GM12878 (cell line): Measurements from ENCODE around the gene RGCC. TPM values are rescaled to one million over a fixed set of nuclear protein-coding genes. Genes with fewer than 3 reads are reported as not detected.

Source experiments
- ATAC-seq: fragments of 200-7000 bp; cut with Tn5 transposase; 3 replicates; pipeline ENCODE4 v1.9.1; 2020; ENCODE audit warnings: mild to moderate bottlenecking, moderate library complexity
- BruUV-seq: library from RNA; stranded (reverse); fragments of 400-500 nt; replicated peaks from 2 replicates; lab custom pipeline; 2021; lab: Mats Ljungman, UMichigan
- CTCF ChIA-PET: fragments of 300-600 bp; sonication (Branson Sonifier 250); formaldehyde crosslinking; extraction: SDS; loops from one replicate; lab custom pipeline; 2021; ENCODE audit warnings: inconsistent platforms; lab: Yijun Ruan, JAX
- POLR2A ChIA-PET: fragments of 350-600 bp; formaldehyde crosslinking; extraction: SDS; loops from one replicate; lab custom pipeline; 2021; ENCODE audit warnings: inconsistent platforms; lab: Charles Lee
- RAD21 ChIA-PET: fragments of 300-600 bp; sonication (Branson Sonifier 250); formaldehyde crosslinking; loops from one replicate; lab custom pipeline; 2023; ENCODE audit warnings: antibody characterized with exemption; ENCODE audit not compliant: unreplicated experiment; lab: Charles Lee
- SMC1A ChIA-PET: fragments of 300-600 bp; sonication (Branson Sonifier 250); formaldehyde crosslinking; loops from one replicate; lab custom pipeline; 2023; ENCODE audit not compliant: unreplicated experiment, uncharacterized antibody; lab: Charles Lee
- DNase-seq: peaks from one replicate; pipeline ENCODE4 v3.0.0-alpha.2; 2011; ENCODE audit warnings: low read depth, low spot score
- FAIRE-seq: peaks from 3 replicates; lab custom pipeline; 2011; peaks lifted over from hg19 to GRCh38; lab: Jason Lieb, UNC
- H2AFZ ChIP-seq: 2 replicates; pipeline ENCODE4 v1.6.0; 2011; ENCODE audit warnings: low read depth, low read length, control low read depth; ENCODE audit not compliant: control insufficient read depth
- H3K27ac ChIP-seq: 2 replicates; pipeline ENCODE4 v1.5.1; 2011; ENCODE audit warnings: control low read depth; ENCODE audit not compliant: control insufficient read depth, insufficient read depth
- H3K27me3 ChIP-seq, 2 experiments: replicated peaks in 1 of 2; 2 replicates each; pipeline versions ENCODE4 v1.6.0 to v1.6.1; 2011; ENCODE audit warnings: low read length in 1 of 2; ENCODE audit not compliant: control insufficient read depth in 2 of 2, insufficient read depth in 2 of 2
- H3K36me3 ChIP-seq, 2 experiments: 2 replicates each; pipeline ENCODE4 v1.5.1; 2011; ENCODE audit warnings: low read length in 1 of 2; ENCODE audit not compliant: control insufficient read depth in 2 of 2, insufficient read depth in 2 of 2
- H3K4me1 ChIP-seq: 2 replicates; pipeline ENCODE4 v1.6.1; 2011; ENCODE audit warnings: mild to moderate bottlenecking, low read length, moderate library complexity, mixed read lengths; ENCODE audit not compliant: control insufficient read depth, insufficient read depth
- H3K4me2 ChIP-seq: 2 replicates; pipeline ENCODE4 v1.6.0; 2011; ENCODE audit warnings: control low read depth; ENCODE audit not compliant: control insufficient read depth, insufficient read depth
- H3K4me3 ChIP-seq: fragments of 200-600 bp; sonication (generic); 2 replicates; pipeline ENCODE4 v1.5.1; 2016
- H3K79me2 ChIP-seq: 2 replicates; pipeline ENCODE4 v1.6.0; 2011; ENCODE audit warnings: low read length; ENCODE audit not compliant: control insufficient read depth, insufficient read depth
- H3K9ac ChIP-seq: 2 replicates; pipeline ENCODE4 v1.8.0; 2011; ENCODE audit warnings: low read length, control low read depth, mixed read lengths; ENCODE audit not compliant: control insufficient read depth, insufficient read depth
- H3K9me3 ChIP-seq: replicated peaks from 3 replicates; pipeline ENCODE4 v1.5.1; 2011; ENCODE audit warnings: mild to moderate bottlenecking, low read length; ENCODE audit not compliant: control insufficient read depth, insufficient read depth
- H4K20me1 ChIP-seq: 2 replicates; pipeline ENCODE4 v1.6.0; 2011; ENCODE audit not compliant: control insufficient read depth, insufficient read depth
- CBX5 ChIP-seq: sonication (generic); IDR thresholded peaks from 2 replicates; pipeline ENCODE4 v1.6.1; 2016; ENCODE audit warnings: low read depth, moderate library complexity, mild to moderate bottlenecking, inconsistent platforms
- ESRRA ChIP-seq: IDR thresholded peaks from 2 replicates; pipeline ENCODE4 v1.6.1; 2012; ENCODE audit warnings: mild to moderate bottlenecking, low read length, improper control_type of control experiment
- ETV6 ChIP-seq, 2 experiments: fragments of 450-650 bp in 1 of 2; IDR thresholded peaks in 1 of 2; conservative IDR thresholded peaks in 1 of 2; 2 replicates each; pipeline ENCODE4 v1.6.1; 2014; ENCODE audit warnings: antibody characterized with exemption in 1 of 2, borderline replicate concordance in 1 of 2, low read depth in 1 of 2, mild to moderate bottlenecking in 1 of 2, moderate library complexity in 1 of 2
- LARP7 ChIP-seq: fragments of 450-650 bp; IDR thresholded peaks from 2 replicates; pipeline ENCODE4 v1.6.1; 2017; ENCODE audit warnings: mild to moderate bottlenecking
- MLLT1 ChIP-seq: fragments of 450-650 bp; IDR thresholded peaks from 2 replicates; pipeline ENCODE4 v1.6.1; 2016; ENCODE audit warnings: mild to moderate bottlenecking
- TARDBP ChIP-seq: IDR thresholded peaks from 2 replicates; pipeline ENCODE4 v1.6.1; 2016; ENCODE audit warnings: borderline replicate concordance
- ZNF274 ChIP-seq: IDR thresholded peaks from one replicate; pipeline ENCODE4 v1.8.0; 2011; ENCODE audit not compliant: insufficient read length, insufficient read depth
- ZNF592 ChIP-seq: fragments of 450-650 bp; IDR thresholded peaks from 2 replicates; pipeline ENCODE4 v1.6.1; 2017; ENCODE audit warnings: mild to moderate bottlenecking, moderate library complexity
- ZSCAN29 ChIP-seq: fragments of 450-650 bp; IDR thresholded peaks from 2 replicates; pipeline ENCODE4 v1.6.1; 2017; ENCODE audit warnings: mild to moderate bottlenecking, moderate library complexity
- ZZZ3 ChIP-seq: IDR thresholded peaks from 2 replicates; pipeline ENCODE4 v1.6.1; 2011; ENCODE audit warnings: low read depth; ENCODE audit not compliant: control insufficient read depth, insufficient read length
- WGBS: methylation state at CpG from one replicate; pipeline ENCODE4 v1.1.6; 2016; ENCODE audit warnings: low lambda C conversion rate; ENCODE audit not compliant: insufficient replicate concordance, insufficient coverage; ENCODE audit errors: missing lambda C conversion rate; 5-methylcytosine and 5-hydroxymethylcytosine counted together
- in situ Hi-C: fragments of 300-500 bp; cut with MboI; formaldehyde crosslinking; loops from 9 replicates; pipeline ENCODE4 v1.14.3; 2018; ENCODE audit warnings: mixed read lengths
- intact Hi-C: fragments of 100-400 bp; cut with micrococcal nuclease; formaldehyde crosslinking; loops from one replicate; pipeline ENCODE4 v1.14.2; 2022; ENCODE audit not compliant: unreplicated experiment
- polyA plus RNA-seq, 11 experiments: library from polyadenylated mRNA; depleted of rRNA in 4 of 11; unstranded in 6 of 11; stranded (reverse) in 5 of 11; fragments of >200 nt; fragmentation: Nextera tagmentation in 4 of 11; fragmentation: Illumina TruSeq in 1 of 11; extraction: Ambion mirVana in 4 of 11; extraction: Trizol in 1 of 11; gene quantifications; 1 replicate in 1 of 11; 2 replicates in 10 of 11; pipeline versions ENCODE4 v1.2.1 to v1.2.3, GENCODE V29; 2011 to 2016; ENCODE audit warnings: inconsistent platforms in 2 of 11, missing spikeins in 2 of 11, low read depth in 1 of 11
- total RNA-seq, 4 experiments: library from RNA; depleted of rRNA in 3 of 4; stranded (reverse); fragments of >200 nt in 3 of 4; fragmentation: Illumina TruSeq in 1 of 4; extraction: Trizol in 1 of 4; gene quantifications; 2 replicates each; pipeline versions ENCODE4 v1.2.1 to v1.2.3, GENCODE V29; 2013 to 2021
- TF ChIP-seq, protein P1 (sequence below): fragments of 450-650 bp; IDR thresholded peaks from 2 replicates; pipeline ENCODE4 v1.6.1; 2017; ENCODE audit warnings: mild to moderate bottlenecking, moderate library complexity
- TF ChIP-seq, protein P2 (sequence below): fragments of 450-650 bp; formaldehyde crosslinking; IDR thresholded peaks from 2 replicates; pipeline ENCODE4 v1.5.0; 2022; ENCODE audit warnings: mild to moderate bottlenecking, missing genetic modification characterization

The RGCC gene
- total and polyA plus RNA-seq, 10 of the 15 experiments (the other 5 are each of a cell fraction or from before 2014, with no cell fraction given) = 0.41 to 19.4 (median 9.9) TPM

- Histone ChIP-seq H2AFZ (no peak overlapping the region), H3K4me2 (no peak overlapping the region), H3K9ac (no peak overlapping the region), H3K27me3 (no peaks in the 10 kb centered on the region; a peak in 1 of 4 replicates), H3K79me2 (no peaks in the 10 kb centered on the region), H4K20me1 (no peaks in the 10 kb centered on the region), H3K4me1 (no peaks in the 10 kb centered on the region), H3K9me3 (no peaks in the 10 kb centered on the region), H3K36me3 (no peaks in the 10 kb centered on the region), H3K4me3 (no peak overlapping the region), H3K27ac (no peak overlapping the region)
- ChIA-PET SMC1A (no interaction called here), POLR2A (no interaction called here), RAD21 (no interaction called here), CTCF (no interaction called here)
- ATAC-seq (no peak), FAIRE-seq (no peak), DNase-seq (no peak)
- intact Hi-C loops (no loop called here), in situ Hi-C loops (no loop called here)
- no TSS peak for BruUV-seq
- WGBS = 49% methylated on average over 5 of the region's 5 CpGs
- no peak for TF ChIP-seq ETV6 (conservative IDR thresholded peaks at IDR 0.05 in 1 of 2, IDR thresholded peaks at IDR 0.05 in 1 of 2; ENCODE audit: borderline replicate concordance in 1 of 2, low read depth in 1 of 2)
- no peak for TF ChIP-seq ZNF592
- TF ChIP-seq ZSCAN29 = no peak
- no peak for TF ChIP-seq ZNF274
- no peak for TF ChIP-seq MLLT1
- no peak for TF ChIP-seq TARDBP
- no peak for TF ChIP-seq CBX5
- no peak for TF ChIP-seq LARP7
- no peak for TF ChIP-seq ESRRA
- TF ChIP-seq, protein P1, sequence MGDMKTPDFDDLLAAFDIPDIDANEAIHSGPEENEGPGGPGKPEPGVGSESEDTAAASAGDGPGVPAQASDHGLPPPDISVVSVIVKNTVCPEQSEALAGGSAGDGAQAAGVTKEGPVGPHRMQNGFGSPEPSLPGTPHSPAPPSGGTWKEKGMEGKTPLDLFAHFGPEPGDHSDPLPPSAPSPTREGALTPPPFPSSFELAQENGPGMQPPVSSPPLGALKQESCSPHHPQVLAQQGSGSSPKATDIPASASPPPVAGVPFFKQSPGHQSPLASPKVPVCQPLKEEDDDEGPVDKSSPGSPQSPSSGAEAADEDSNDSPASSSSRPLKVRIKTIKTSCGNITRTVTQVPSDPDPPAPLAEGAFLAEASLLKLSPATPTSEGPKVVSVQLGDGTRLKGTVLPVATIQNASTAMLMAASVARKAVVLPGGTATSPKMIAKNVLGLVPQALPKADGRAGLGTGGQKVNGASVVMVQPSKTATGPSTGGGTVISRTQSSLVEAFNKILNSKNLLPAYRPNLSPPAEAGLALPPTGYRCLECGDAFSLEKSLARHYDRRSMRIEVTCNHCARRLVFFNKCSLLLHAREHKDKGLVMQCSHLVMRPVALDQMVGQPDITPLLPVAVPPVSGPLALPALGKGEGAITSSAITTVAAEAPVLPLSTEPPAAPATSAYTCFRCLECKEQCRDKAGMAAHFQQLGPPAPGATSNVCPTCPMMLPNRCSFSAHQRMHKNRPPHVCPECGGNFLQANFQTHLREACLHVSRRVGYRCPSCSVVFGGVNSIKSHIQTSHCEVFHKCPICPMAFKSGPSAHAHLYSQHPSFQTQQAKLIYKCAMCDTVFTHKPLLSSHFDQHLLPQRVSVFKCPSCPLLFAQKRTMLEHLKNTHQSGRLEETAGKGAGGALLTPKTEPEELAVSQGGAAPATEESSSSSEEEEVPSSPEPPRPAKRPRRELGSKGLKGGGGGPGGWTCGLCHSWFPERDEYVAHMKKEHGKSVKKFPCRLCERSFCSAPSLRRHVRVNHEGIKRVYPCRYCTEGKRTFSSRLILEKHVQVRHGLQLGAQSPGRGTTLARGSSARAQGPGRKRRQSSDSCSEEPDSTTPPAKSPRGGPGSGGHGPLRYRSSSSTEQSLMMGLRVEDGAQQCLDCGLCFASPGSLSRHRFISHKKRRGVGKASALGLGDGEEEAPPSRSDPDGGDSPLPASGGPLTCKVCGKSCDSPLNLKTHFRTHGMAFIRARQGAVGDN = no peak
- TF ChIP-seq ZZZ3 = no peak
- TF ChIP-seq, protein P2, sequence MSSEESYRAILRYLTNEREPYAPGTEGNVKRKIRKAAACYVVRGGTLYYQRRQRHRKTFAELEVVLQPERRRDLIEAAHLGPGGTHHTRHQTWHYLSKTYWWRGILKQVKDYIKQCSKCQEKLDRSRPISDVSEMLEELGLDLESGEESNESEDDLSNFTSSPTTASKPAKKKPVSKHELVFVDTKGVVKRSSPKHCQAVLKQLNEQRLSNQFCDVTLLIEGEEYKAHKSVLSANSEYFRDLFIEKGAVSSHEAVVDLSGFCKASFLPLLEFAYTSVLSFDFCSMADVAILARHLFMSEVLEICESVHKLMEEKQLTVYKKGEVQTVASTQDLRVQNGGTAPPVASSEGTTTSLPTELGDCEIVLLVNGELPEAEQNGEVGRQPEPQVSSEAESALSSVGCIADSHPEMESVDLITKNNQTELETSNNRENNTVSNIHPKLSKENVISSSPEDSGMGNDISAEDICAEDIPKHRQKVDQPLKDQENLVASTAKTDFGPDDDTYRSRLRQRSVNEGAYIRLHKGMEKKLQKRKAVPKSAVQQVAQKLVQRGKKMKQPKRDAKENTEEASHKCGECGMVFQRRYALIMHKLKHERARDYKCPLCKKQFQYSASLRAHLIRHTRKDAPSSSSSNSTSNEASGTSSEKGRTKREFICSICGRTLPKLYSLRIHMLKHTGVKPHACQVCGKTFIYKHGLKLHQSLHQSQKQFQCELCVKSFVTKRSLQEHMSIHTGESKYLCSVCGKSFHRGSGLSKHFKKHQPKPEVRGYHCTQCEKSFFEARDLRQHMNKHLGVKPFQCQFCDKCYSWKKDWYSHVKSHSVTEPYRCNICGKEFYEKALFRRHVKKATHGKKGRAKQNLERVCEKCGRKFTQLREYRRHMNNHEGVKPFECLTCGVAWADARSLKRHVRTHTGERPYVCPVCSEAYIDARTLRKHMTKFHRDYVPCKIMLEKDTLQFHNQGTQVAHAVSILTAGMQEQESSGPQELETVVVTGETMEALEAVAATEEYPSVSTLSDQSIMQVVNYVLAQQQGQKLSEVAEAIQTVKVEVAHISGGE = no peak
These were observed 13.4 kb upstream of the RGCC start for GRCh38 chr13:41443969-41444368.
